Breast epithelium (tissue), 3 donors: ENCODE data around the gene SLC25A41.

Experiments used
- CTCF ChIP-seq, 3 donors: fragments of 450-650 bp; IDR thresholded peaks; one replicate each; pipeline ENCODE4 v1.5.1; 2016 to 2017; ENCODE audit warnings: antibody characterized with exemption in 3 of 3, mild to moderate bottlenecking in 3 of 3, moderate library complexity in 3 of 3
- POLR2AphosphoS5 ChIP-seq, 3 donors: sonication (generic); formaldehyde crosslinking; IDR thresholded peaks; one replicate each; pipeline ENCODE4 v1.6.1; 2017; ENCODE audit warnings: antibody characterized with exemption in 3 of 3

- TF ChIP-seq CTCF (IDR thresholded peaks at IDR 0.05), result no peak
- no peak for TF ChIP-seq POLR2AphosphoS5 (IDR thresholded peaks at IDR 0.05)
Measured at GRCh38 chr19:6455924-6456323, 22.4 kb upstream of the SLC25A41 start.
